ENCODE results near the gene IDNK. TPM values are rescaled to one million over a fixed set of nuclear protein-coding genes. Genes with fewer than 3 reads are reported as not detected.

The IDNK gene
- total RNA-seq, 3 donors from 2014 or later (not counting 1 experiment from before 2014, with no cell fraction given): 12.5 to 13.5 (median 13.0) TPM

GRCh38 chr9:83639266-83639665 lies 16.3 kb downstream of the IDNK start:
- intact Hi-C loops (cut with micrococcal nuclease): no loop called here
- H3K4me3 Mint-ChIP-seq: no peak overlapping the region

DNA sequence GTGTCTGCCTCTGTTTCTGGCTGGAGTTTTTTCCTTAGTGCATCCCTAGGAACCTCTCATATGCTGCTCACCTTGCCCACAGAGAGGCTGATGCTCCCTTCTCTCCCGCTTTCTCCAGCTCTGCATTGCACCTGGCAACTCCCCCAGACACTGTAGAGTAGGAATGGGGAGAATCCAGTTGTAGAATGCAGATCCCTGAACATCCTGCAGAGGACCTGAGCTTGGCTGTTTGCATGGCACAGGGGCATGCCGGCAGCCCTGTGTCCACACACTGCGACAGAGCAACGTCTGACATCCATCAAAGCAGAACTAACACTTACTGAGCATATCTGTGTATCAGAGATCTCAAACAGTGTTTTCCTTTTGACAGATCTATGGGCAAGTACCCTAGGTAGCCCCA lies 19.9 kb downstream of the IDNK start:
- no peak for ATAC-seq
- no peak for DNase-seq

More at GRCh38 chr9:83639266-83639665, 16.3 kb downstream of the IDNK start:
- Mint-ChIP-seq H3K27ac (no peak overlapping the region), H3K27me3 (ENCODE audit: low read depth in 2 of 2) (no peaks in the 10 kb centered on the region), H3K9me3 (no peaks in the 10 kb centered on the region), H3K36me3 (no peaks in the 10 kb centered on the region), H3K4me1 (no peaks in the 10 kb centered on the region)
- 75% methylated on average over 1 of the region's 1 CpG for WGBS (ENCODE audit: insufficient coverage)
- Histone ChIP-seq H3K36me3 (ENCODE audit: control insufficient read depth, insufficient read depth, low read length) (peaks cover 2% of the 10 kb centered on the region), H3K9me3 (ENCODE audit: control insufficient read depth, insufficient read depth, low read length) (no peaks in the 10 kb centered on the region), H3K27ac (ENCODE audit: low read length) (no peak overlapping the region), H3K4me1 (ENCODE audit: control insufficient read depth, insufficient read depth, low read length) (no peaks in the 10 kb centered on the region), H3K27me3 (ENCODE audit: control insufficient read depth, insufficient read depth, low read length) (no peaks in the 10 kb centered on the region), H3K4me3 (ENCODE audit: low read length) (no peak overlapping the region)
- DNase-seq (no peak), ATAC-seq (no peak)
- TF ChIP-seq CTCF (IDR thresholded peaks at IDR 0.05): no peak

GRCh38 chr9:83646500-83647239 lies 23.7 kb downstream of the IDNK start:
- no peaks in the 10 kb centered on the region for H3K4me1 ChIP-seq (ENCODE audit: control insufficient read depth, insufficient read depth, low read length)
- H3K27ac ChIP-seq (ENCODE audit: low read length): no peak overlapping the region
- Mint-ChIP-seq H3K4me1 (peaks cover 0 to 4% of the 10 kb centered on the region in 2 donors), H3K4me3 (no peak overlapping the region), H3K36me3 (no peaks in the 10 kb centered on the region), H3K27ac (no peak overlapping the region), H3K9me3 (no peaks in the 10 kb centered on the region), H3K27me3 (ENCODE audit: low read depth in 2 of 2) (no peaks in the 10 kb centered on the region)
- ATAC-seq: no peak
- H3K27me3 ChIP-seq (ENCODE audit: control insufficient read depth, insufficient read depth, low read length): no peaks in the 10 kb centered on the region
- H3K9me3 ChIP-seq (ENCODE audit: control insufficient read depth, insufficient read depth, low read length): no peaks in the 10 kb centered on the region
- DNase-seq: no peak
- peaks cover 11% of the 10 kb centered on the region for H3K36me3 ChIP-seq (ENCODE audit: control insufficient read depth, insufficient read depth, low read length)
- no peak for TF ChIP-seq CTCF (IDR thresholded peaks at IDR 0.05)
- intact Hi-C loops (cut with micrococcal nuclease): no loop called here
- H3K4me3 ChIP-seq (ENCODE audit: low read length): no peak overlapping the region
- WGBS (ENCODE audit: insufficient coverage): 95% methylated on average over 8 of the region's 8 CpGs

More for the DNA sequence above, 19.9 kb downstream of the IDNK start:
- peak overlapping the region in 1 of 2 donors; percentile 22 for H3K27ac Mint-ChIP-seq
- H3K4me3 Mint-ChIP-seq: no peak overlapping the region
- Histone ChIP-seq H3K27ac (ENCODE audit: low read length) (no peak overlapping the region), H3K27me3 (ENCODE audit: control insufficient read depth, insufficient read depth, low read length) (no peaks in the 10 kb centered on the region), H3K4me3 (ENCODE audit: low read length) (no peak overlapping the region), H3K9me3 (ENCODE audit: control insufficient read depth, insufficient read depth, low read length) (no peaks in the 10 kb centered on the region), H3K36me3 (ENCODE audit: control insufficient read depth, insufficient read depth, low read length) (peaks cover 4% of the 10 kb centered on the region), H3K4me1 (ENCODE audit: control insufficient read depth, insufficient read depth, low read length) (no peaks in the 10 kb centered on the region)
- H3K27me3 Mint-ChIP-seq (ENCODE audit: low read depth in 2 of 2): no peaks in the 10 kb centered on the region
- WGBS (ENCODE audit: insufficient coverage): 84% methylated on average over 3 of the region's 4 CpGs
- intact Hi-C loops (cut with micrococcal nuclease): no loop called here
- TF ChIP-seq CTCF (IDR thresholded peaks at IDR 0.05): no peak
- H3K36me3 Mint-ChIP-seq: no peaks in the 10 kb centered on the region
- H3K9me3 Mint-ChIP-seq: no peaks in the 10 kb centered on the region
- H3K4me1 Mint-ChIP-seq: no peaks in the 10 kb centered on the region
